CD4-positive, alpha-beta T cell treated with Interleukin-4 for 1 hour (primary cell): ENCODE data around the gene ELMO2.

Experiments
- DNase-seq, 2 donors: peaks; one replicate each; pipeline ENCODE4 v3.0.0-alpha.2; 2020 to 2022

ELMO2 gene

GRCh38 chr20:46352370-46352938 lies 54.0 kb downstream of the ELMO2 start:
- no peak for DNase-seq

DNA sequence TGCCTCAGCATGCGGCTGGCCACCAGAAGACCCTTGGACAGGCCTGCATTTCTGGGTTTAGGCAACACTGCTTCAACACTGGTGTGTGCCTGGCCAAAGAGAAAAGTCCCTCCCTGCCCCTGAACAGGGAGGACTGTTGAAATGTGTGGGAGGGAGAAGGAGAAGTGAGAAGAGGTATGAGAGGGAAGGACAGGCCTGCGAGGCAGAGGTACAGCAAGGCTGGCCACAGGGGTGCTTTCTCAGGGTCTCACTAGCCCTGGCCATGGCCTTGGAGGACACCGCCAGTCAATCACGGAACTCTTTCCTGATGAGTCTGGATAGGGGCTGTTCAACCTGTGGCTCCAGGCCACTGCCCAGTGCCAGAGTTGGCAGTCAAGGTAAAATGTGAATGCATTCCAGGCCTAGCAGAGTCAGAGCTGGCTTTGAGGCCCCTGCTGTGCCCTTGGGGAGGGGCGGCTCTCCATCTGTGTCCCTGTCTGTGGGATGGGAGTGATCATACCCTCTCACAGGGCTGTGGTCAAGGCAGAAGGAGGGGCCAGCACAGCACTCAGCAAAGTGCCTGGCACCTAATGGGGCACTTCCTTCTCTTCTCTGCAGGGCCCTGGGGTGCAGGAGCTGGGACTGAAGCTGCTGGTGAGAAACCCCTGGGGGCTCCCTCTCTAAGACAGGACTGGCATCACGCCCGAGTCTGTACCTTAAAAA lies 54.9 kb downstream of the ELMO2 start:
- no peak for DNase-seq

DNA sequence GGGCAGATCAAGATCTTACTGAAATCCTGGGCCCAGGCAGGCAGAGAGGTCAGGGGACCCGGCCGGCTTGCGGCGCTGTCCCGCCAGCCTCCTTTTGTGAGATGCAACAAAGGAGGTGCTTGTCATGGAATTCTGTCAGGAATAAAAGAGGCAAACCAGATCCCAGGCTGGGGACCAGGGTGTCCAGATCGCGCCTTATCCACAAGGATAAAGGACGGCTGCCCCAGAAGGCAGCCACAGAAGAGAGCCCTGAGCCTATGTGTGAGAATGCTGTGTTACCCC lies 55.5 kb downstream of the ELMO2 start:
- DNase-seq = no peak

- peak in 1 of 2 donors; percentile 25 for DNase-seq
Measured at GRCh38 chr20:46350201-46350985, 56.0 kb downstream of the ELMO2 start.

- no peak for DNase-seq
Measured at GRCh38 chr20:46349742-46350056, 56.7 kb downstream of the ELMO2 start.

DNA sequence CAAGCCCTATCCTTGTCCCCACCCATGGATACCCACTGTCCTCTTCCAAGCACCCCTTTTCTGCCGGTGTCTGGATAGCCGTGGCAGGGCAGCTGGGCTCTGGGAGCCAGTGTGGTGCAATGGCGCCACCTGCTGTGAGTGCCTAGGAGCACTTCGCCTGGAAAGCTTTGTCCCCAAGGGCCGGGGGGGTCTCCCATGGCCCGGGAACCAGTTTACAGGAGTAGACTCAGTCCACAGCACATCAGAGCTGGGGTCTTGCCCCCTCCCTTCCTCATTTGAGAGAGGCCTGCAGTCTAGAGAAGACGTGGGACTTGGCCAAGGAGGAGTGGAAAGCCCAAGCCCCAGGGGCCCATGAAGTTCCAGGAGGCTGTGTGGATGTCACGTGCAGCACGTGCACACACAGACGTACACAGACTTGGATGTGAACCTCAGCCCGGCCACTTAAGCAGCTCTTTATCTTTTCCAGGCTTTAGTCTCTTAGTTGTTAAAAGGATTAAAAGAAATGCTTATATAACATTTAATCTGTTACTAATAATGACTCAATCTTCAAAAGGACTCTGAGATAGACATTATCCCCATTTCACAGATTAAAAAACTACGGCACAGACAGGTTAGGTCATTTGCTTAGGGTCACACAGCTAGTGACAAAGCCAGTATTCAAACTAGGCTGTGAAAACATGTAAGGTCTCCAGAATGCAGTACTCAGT lies 57.2 kb downstream of the ELMO2 start:
- DNase-seq = peak; percentile 49 to 52

GRCh38 chr20:46347841-46348803 lies 58.3 kb downstream of the ELMO2 start:
- DNase-seq = no peak

DNA sequence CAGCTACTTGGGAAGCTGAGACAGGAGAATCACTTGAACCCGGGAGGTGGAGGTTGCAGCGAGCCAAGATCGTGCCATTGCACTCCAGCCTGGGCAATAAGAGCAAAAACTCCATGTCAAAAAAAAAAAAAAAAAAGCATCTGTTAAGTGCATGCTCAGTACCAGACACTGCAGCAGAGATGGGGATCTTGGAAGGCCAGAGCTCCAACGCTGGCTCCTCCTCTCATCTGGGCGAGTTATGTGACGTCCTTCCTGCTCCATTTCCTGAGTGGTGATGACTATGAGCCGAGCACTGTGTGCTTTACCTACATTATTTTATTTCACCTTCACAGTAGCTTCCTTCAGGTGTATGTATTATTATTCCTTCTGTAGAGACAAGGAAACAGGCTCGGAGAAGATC lies 59.6 kb downstream of the ELMO2 start:
- no peak for DNase-seq

GRCh38 chr20:46344488-46345162 lies 61.8 kb downstream of the ELMO2 start:
- no peak for DNase-seq

GRCh38 chr20:46343975-46344357 lies 62.4 kb downstream of the ELMO2 start:
- DNase-seq = no peak

- DNase-seq = no peak
Measured at GRCh38 chr20:46343348-46343974, 63.0 kb downstream of the ELMO2 start.

GRCh38 chr20:46342451-46343347 lies 63.7 kb downstream of the ELMO2 start:
- no peak for DNase-seq

- no peak for DNase-seq
Measured at GRCh38 chr20:46342010-46342378, 64.4 kb downstream of the ELMO2 start.

GRCh38 chr20:46341074-46342009 lies 65.1 kb downstream of the ELMO2 start:
- no peak for DNase-seq

- DNase-seq = no peak
Measured at GRCh38 chr20:46339037-46339436, 67.4 kb downstream of the ELMO2 start.

GRCh38 chr20:46336735-46337134 lies 69.7 kb downstream of the ELMO2 start:
- no peak for DNase-seq

DNA sequence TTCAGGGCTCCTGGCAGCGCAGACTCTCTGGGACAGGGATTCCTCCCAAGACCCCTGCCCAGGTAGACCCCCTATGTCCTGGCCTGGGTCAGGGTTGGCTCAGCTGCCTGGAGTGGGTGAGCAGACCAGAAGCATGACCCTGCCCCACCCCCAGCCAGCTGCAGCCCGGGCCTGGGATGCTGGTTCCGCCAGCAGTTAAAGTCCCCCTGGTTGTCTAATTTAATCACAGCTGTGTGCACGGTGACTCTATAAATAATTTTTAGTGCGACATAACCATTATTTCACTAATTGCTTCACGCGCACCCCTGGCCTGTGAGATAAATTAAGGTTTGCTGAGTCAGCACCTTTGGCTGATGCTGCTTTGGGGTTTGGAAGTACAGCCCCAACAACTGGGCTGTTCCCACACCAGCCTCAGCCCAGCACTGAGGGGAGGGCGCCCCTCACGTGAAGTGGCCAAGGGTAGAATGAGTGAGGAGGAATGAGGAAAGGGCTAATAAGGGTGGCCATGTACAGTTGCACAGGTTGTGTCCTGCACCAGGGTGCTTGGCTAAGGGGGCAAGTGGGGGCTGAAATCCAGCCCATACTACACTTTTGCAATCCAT lies 72.0 kb downstream of the ELMO2 start:
- no peak for DNase-seq

- DNase-seq = no peak
Measured at GRCh38 chr20:46333161-46333991, 73.0 kb downstream of the ELMO2 start.
